PC-3 (cell line): ENCODE results near the gene ABCA12.

Source experiments
- CTCF ChIP-seq: fragments of 300-600 bp; sonication (generic); conservative IDR thresholded peaks from 2 replicates; pipeline ENCODE4 v1.5.1; 2017; ENCODE audit warnings: antibody characterized with exemption, low read depth, mild to moderate bottlenecking, low read length
- EZH2 ChIP-seq: fragments of 300-600 bp; sonication (generic); IDR thresholded peaks from one replicate; pipeline ENCODE4 v1.6.1; 2017; ENCODE audit warnings: antibody characterized with exemption, mild to moderate bottlenecking, low read length; ENCODE audit not compliant: unreplicated experiment
- EZH2phosphoT487 ChIP-seq: fragments of 300-600 bp; sonication (generic); IDR thresholded peaks from 2 replicates; pipeline ENCODE4 v1.6.1; 2018; ENCODE audit warnings: mild to moderate bottlenecking, antibody characterized with exemption, low read length, borderline replicate concordance

- TF ChIP-seq EZH2 (no peak), CTCF (no peak), EZH2phosphoT487 (no peak)
Observed at GRCh38 chr2:215120401-215120800, 18.0 kb downstream of the ABCA12 start.
